Body of pancreas (tissue), 4 donors: ENCODE results near the gene PCMT1. TPM values are rescaled to one million over a fixed set of nuclear protein-coding genes. Genes with fewer than 3 reads are reported as not detected.

Source experiments
- ATAC-seq: fragments of 150-250 bp; one replicate; pipeline ENCODE4 v1.9.1; 2016
- DNase-seq, 4 donors: peaks; one replicate each; pipeline ENCODE4 v3.0.0-alpha.2; 2019
- H3K27ac ChIP-seq, 4 donors: fragments of 200-600 bp; sonication (generic); 1 replicate in 3 of 4; 2 replicates in 1 of 4; pipeline versions ENCODE4 v1.5.1 to v1.6.1; 2016 to 2019; ENCODE audit warnings: mild to moderate bottlenecking in 1 of 4, mixed read lengths in 1 of 4, moderate library complexity in 1 of 4
- H3K27me3 ChIP-seq, 2 donors: fragments of 200-600 bp; sonication (generic); one replicate each; pipeline ENCODE4 v1.6.0; 2016; ENCODE audit warnings: mild to moderate bottlenecking in 1 of 2
- H3K36me3 ChIP-seq, 2 donors: fragments of 200-600 bp; sonication (generic); replicated peaks in 1 of 2; 2 replicates each; pipeline ENCODE4 v1.5.1; 2016; ENCODE audit warnings: low read depth in 2 of 2; ENCODE audit not compliant: insufficient read depth in 1 of 2
- H3K4me1 ChIP-seq: fragments of 200-600 bp; sonication (generic); one replicate; pipeline ENCODE4 v1.6.0; 2016
- H3K4me3 ChIP-seq, 2 donors: fragments of 200-600 bp; sonication (generic); 1 replicate in 1 of 2; 2 replicates in 1 of 2; pipeline ENCODE4 v1.5.1; 2016 to 2019
- H3K9me3 ChIP-seq, 3 donors: fragments of 200-600 bp; sonication (generic); 1 replicate in 2 of 3; 2 replicates in 1 of 3; pipeline ENCODE4 v1.5.1; 2016
- CTCF ChIP-seq, 7 experiments: fragments of 450-650 bp in 4 of 7; fragments of 200-600 bp in 3 of 7; sonication (generic) in 3 of 7; IDR thresholded peaks; one replicate each; pipeline ENCODE4 v1.5.1; 2016 to 2019; ENCODE audit warnings: antibody characterized with exemption in 7 of 7
- POLR2A ChIP-seq, 3 donors: fragments of 450-650 bp; IDR thresholded peaks; one replicate each; pipeline ENCODE4 v1.6.1; 2016; ENCODE audit warnings: antibody characterized with exemption in 3 of 3, mild to moderate bottlenecking in 2 of 3
- WGBS, 2 donors: methylation state at CpG; one replicate each; pipeline ENCODE4 v1.1.5; 2017; 5-methylcytosine and 5-hydroxymethylcytosine counted together
- intact Hi-C: fragments of 100-400 bp; cut with DNase I; formaldehyde crosslinking; loops from one replicate; pipeline ENCODE4 v1.15.1; 2023
- total RNA-seq, 2 donors: library from RNA; depleted of rRNA; stranded (reverse); fragments of >200 nt; gene quantifications; one replicate each; pipeline ENCODE4 v1.1.0, GENCODE V29; 2016

Gene PCMT1
- total RNA-seq, 2 donors from 2014 or later: 26.2 to 26.7 TPM

GRCh38 chr6:149771925-149772324, 22.4 kb downstream of the PCMT1 start:
- H3K27me3 ChIP-seq: no peaks in the 10 kb centered on the region
- peaks cover 0 to 6% of the 10 kb centered on the region in 2 donors for H3K36me3 ChIP-seq
- no peak overlapping the region for H3K4me3 ChIP-seq
- DNase-seq: no peak
- intact Hi-C loops: no loop called here
- H3K27ac ChIP-seq: no peak overlapping the region
- 90 to 91% methylated on average over 6 of the region's 6 CpGs for WGBS, 2 donors
- TF ChIP-seq POLR2A (IDR thresholded peaks at IDR 0.05) (no peak), CTCF (IDR thresholded peaks at IDR 0.05) (no peak)
- no peak for ATAC-seq
- H3K9me3 ChIP-seq: no peaks in the 10 kb centered on the region
- peaks cover 11% of the 10 kb centered on the region for H3K4me1 ChIP-seq

DNA sequence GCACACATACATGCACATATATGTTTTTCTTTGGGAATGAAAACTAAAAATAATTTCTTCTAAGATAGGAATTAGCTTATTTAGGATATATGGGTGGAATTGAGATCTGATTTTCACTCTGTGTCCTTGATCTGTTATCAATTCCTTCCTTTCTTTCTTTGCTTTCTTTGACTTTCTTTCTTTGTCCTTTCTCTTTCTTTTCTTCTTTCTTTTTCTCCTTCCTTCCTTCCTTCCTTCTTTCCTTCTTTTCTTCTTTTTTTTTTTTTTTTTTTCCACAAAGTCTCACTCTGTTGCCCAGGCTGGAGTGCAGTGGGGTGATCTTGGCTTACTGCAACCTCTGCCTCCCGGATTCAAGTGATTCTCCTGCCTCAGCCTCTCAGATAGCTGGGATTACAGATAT, 28.1 kb downstream of the PCMT1 start:
- H3K36me3 ChIP-seq: peaks cover 0 to 2% of the 10 kb centered on the region in 2 donors
- no peak for ATAC-seq
- no peak overlapping the region for H3K27ac ChIP-seq
- H3K27me3 ChIP-seq: no peaks in the 10 kb centered on the region
- 100% methylated on average over 1 of the region's 1 CpG for WGBS, 2 donors
- H3K4me3 ChIP-seq: no peak overlapping the region
- no peaks in the 10 kb centered on the region for H3K4me1 ChIP-seq
- no peaks in the 10 kb centered on the region for H3K9me3 ChIP-seq
- intact Hi-C loops: no loop called here
- TF ChIP-seq POLR2A (IDR thresholded peaks at IDR 0.05): no peak
- TF ChIP-seq CTCF (IDR thresholded peaks at IDR 0.05): no peak
- DNase-seq: no peak

- Histone ChIP-seq H3K36me3 (no peaks in the 10 kb centered on the region), H3K4me1 (no peaks in the 10 kb centered on the region), H3K4me3 (no peak overlapping the region), H3K27me3 (no peaks in the 10 kb centered on the region), H3K27ac (no peak overlapping the region), H3K9me3 (no peaks in the 10 kb centered on the region)
- TF ChIP-seq POLR2A (IDR thresholded peaks at IDR 0.05) (no peak), CTCF (IDR thresholded peaks at IDR 0.05) (no peak)
- no peak for ATAC-seq
- WGBS, 2 donors: 63 to 82% methylated on average over 2 of the region's 2 CpGs
- DNase-seq: no peak
- intact Hi-C loops: no loop called here
Observed at GRCh38 chr6:149779644-149779963, 30.1 kb downstream of the PCMT1 start.

GRCh38 chr6:149781715-149782114, 32.2 kb downstream of the PCMT1 start:
- Histone ChIP-seq H3K9me3 (no peaks in the 10 kb centered on the region), H3K27ac (no peak overlapping the region), H3K4me1 (no peaks in the 10 kb centered on the region), H3K4me3 (no peak overlapping the region), H3K27me3 (no peaks in the 10 kb centered on the region), H3K36me3 (no peaks in the 10 kb centered on the region)
- no peak for ATAC-seq
- DNase-seq: no peak
- TF ChIP-seq POLR2A (IDR thresholded peaks at IDR 0.05): no peak
- no peak for TF ChIP-seq CTCF (IDR thresholded peaks at IDR 0.05)
- intact Hi-C loops: no loop called here

GRCh38 chr6:149782337-149782736, 32.8 kb downstream of the PCMT1 start:
- no peak overlapping the region for H3K27ac ChIP-seq
- no peaks in the 10 kb centered on the region for H3K9me3 ChIP-seq
- 91 to 95% methylated on average over 2 of the region's 2 CpGs for WGBS, 2 donors
- H3K4me3 ChIP-seq: no peak overlapping the region
- no peaks in the 10 kb centered on the region for H3K27me3 ChIP-seq
- DNase-seq (no peak), ATAC-seq (no peak)
- no peaks in the 10 kb centered on the region for H3K4me1 ChIP-seq
- intact Hi-C loops: no loop called here
- no peaks in the 10 kb centered on the region for H3K36me3 ChIP-seq
- TF ChIP-seq POLR2A (IDR thresholded peaks at IDR 0.05) (no peak), CTCF (IDR thresholded peaks at IDR 0.05) (no peak)
